HCT116 (cell line): ENCODE measurements around the gene HES6. TPM values are rescaled to one million over a fixed set of nuclear protein-coding genes. Genes with fewer than 3 reads are reported as not detected.

Experiments
- ATAC-seq: fragments of 200-7000 bp; cut with Tn5 transposase; 2 replicates; pipeline ENCODE4 v1.9.1; 2020; ENCODE audit warnings: mild to moderate bottlenecking, moderate library complexity
- BruUV-seq: library from RNA; stranded (reverse); fragments of 400-500 nt; replicated peaks from 2 replicates; lab custom pipeline; 2021; lab: Mats Ljungman, UMichigan
- CTCF ChIA-PET: fragments of 300-600 bp; sonication (Branson Sonifier 250); formaldehyde crosslinking; loops from one replicate; lab custom pipeline; 2021; ENCODE audit warnings: antibody characterized with exemption; lab: Charles Lee
- POLR2A ChIA-PET: fragments of 300-600, 350-600 bp; sonication (Branson Sonifier 250); formaldehyde crosslinking; loops from one replicate; lab custom pipeline; 2021; ENCODE audit warnings: antibody characterized with exemption; lab: Charles Lee
- RAD21 ChIA-PET, 2 experiments: fragments of 300-600 bp; sonication (Branson Sonifier 250); formaldehyde crosslinking; loops; one replicate each; lab custom pipeline; 2023; ENCODE audit warnings: low total read pairs in 2 of 2; ENCODE audit not compliant: uncharacterized antibody in 2 of 2, unreplicated experiment in 2 of 2, low non-redundant PET in 1 of 2; lab: Charles Lee
- DNase-seq: peaks from one replicate; pipeline ENCODE4 v3.0.0-alpha.2; 2010; ENCODE audit warnings: low read depth, low spot score
- H2AFZ ChIP-seq: fragments of 200-600 bp; shearing (Covaris generic), sonication (generic); 2 replicates; pipeline ENCODE4 v1.6.1; 2017; ENCODE audit warnings: low read depth, mixed run types, mixed read lengths, antibody characterized with exemption, low read length; ENCODE audit not compliant: poor library complexity, severe bottlenecking
- H3K27ac ChIP-seq: 2 replicates; pipeline ENCODE4 v1.5.1; 2012; ENCODE audit warnings: low read depth, low read length
- H3K27me3 ChIP-seq: fragments of 200-600 bp; sonication (generic); 2 replicates; pipeline ENCODE4 v1.6.1; 2016; ENCODE audit warnings: mixed run types, low read length, mixed read lengths; ENCODE audit not compliant: insufficient read depth
- H3K36me3 ChIP-seq, 2 experiments: fragments of 200-500 bp in 1 of 2; fragments of 200-600 bp in 1 of 2; sonication (Bioruptor generic) in 1 of 2; sonication (generic) in 1 of 2; 2 replicates each; pipeline versions ENCODE4 v1.5.1 to v1.6.1; 2014 to 2016; ENCODE audit warnings: low read length in 2 of 2, inconsistent platforms in 1 of 2, mixed read lengths in 1 of 2, mixed run types in 1 of 2; ENCODE audit not compliant: insufficient read depth in 2 of 2, control insufficient read depth in 1 of 2
- H3K4me1 ChIP-seq, 2 experiments: fragments of 200-600 bp in 1 of 2; sonication (generic) in 1 of 2; 2 replicates each; pipeline versions ENCODE4 v1.5.1 to v1.6.1; 2012 to 2017; ENCODE audit warnings: low read length in 2 of 2, inconsistent platforms in 1 of 2, mild to moderate bottlenecking in 1 of 2, mixed read lengths in 1 of 2, mixed run types in 1 of 2, moderate library complexity in 1 of 2; ENCODE audit not compliant: insufficient read depth in 2 of 2, control insufficient read depth in 1 of 2
- H3K4me2 ChIP-seq: fragments of 200-600 bp; sonication (generic); 2 replicates; pipeline ENCODE4 v1.6.1; 2017; ENCODE audit warnings: mixed run types, low read length, mixed read lengths
- H3K4me3 ChIP-seq, 2 experiments: fragments of 200-600 bp in 1 of 2; sonication (generic) in 1 of 2; replicated peaks in 1 of 2; 2 replicates each; pipeline ENCODE4 v1.5.1; 2011 to 2016; ENCODE audit warnings: low read length in 2 of 2, control low read depth in 1 of 2, low read depth in 1 of 2, mild to moderate bottlenecking in 1 of 2, mixed read lengths in 1 of 2, mixed run types in 1 of 2
- H3K79me2 ChIP-seq: fragments of 200-600 bp; sonication (generic); 2 replicates; pipeline ENCODE4 v1.6.1; 2017; ENCODE audit warnings: mild to moderate bottlenecking, mixed run types, low read length, moderate library complexity, mixed read lengths; ENCODE audit not compliant: insufficient read depth
- H3K9ac ChIP-seq: fragments of 200-600 bp; sonication (generic); 2 replicates; pipeline ENCODE4 v1.6.1; 2016; ENCODE audit warnings: low read length, mixed read lengths
- H3K9me2 ChIP-seq: fragments of 200-600 bp; sonication (generic), shearing (Covaris generic); 2 replicates; pipeline ENCODE4 v1.6.1; 2017; ENCODE audit warnings: mixed run types, mild to moderate bottlenecking, moderate library complexity; ENCODE audit not compliant: insufficient read depth
- H3K9me3 ChIP-seq, 2 experiments: fragments of 200-500 bp in 1 of 2; fragments of 200-600 bp in 1 of 2; sonication (Bioruptor generic) in 1 of 2; sonication (generic) in 1 of 2; 2 replicates each; pipeline ENCODE4 v1.6.1; 2014 to 2017; ENCODE audit warnings: low read length in 2 of 2, mixed read lengths in 2 of 2, inconsistent platforms in 1 of 2, low read depth in 1 of 2, mild to moderate bottlenecking in 1 of 2, mixed run types in 1 of 2, moderate library complexity in 1 of 2; ENCODE audit not compliant: control insufficient read depth in 1 of 2, insufficient read depth in 1 of 2
- H4K20me1 ChIP-seq: fragments of 200-600 bp; sonication (generic), shearing (Covaris generic); 2 replicates; pipeline ENCODE4 v1.6.1; 2017; ENCODE audit warnings: mixed run types, mild to moderate bottlenecking, moderate library complexity; ENCODE audit not compliant: insufficient read depth
- FOSL1 ChIP-seq: IDR thresholded peaks from 2 replicates; pipeline ENCODE4 v1.6.1; 2012; ENCODE audit warnings: low read depth
- POLR2AphosphoS5 ChIP-seq: IDR thresholded peaks from 2 replicates; pipeline ENCODE4 v1.6.1; 2011; ENCODE audit warnings: mild to moderate bottlenecking, low read depth, low read length, moderate library complexity
- TCF7L2 ChIP-seq: IDR thresholded peaks from 2 replicates; pipeline ENCODE4 v1.7.0; 2011; ENCODE audit warnings: borderline replicate concordance, inconsistent platforms; ENCODE audit not compliant: insufficient read depth, insufficient read length; ENCODE audit errors: extremely low read depth
- intact Hi-C: fragments of 100-400 bp; cut with micrococcal nuclease; formaldehyde crosslinking; loops from 2 replicates; pipeline ENCODE4 v1.10.0; 2022
- total RNA-seq: library from RNA; stranded (reverse); gene quantifications from one replicate; pipeline ENCODE4 v1.2.1, GENCODE V29; 2021; ENCODE audit not compliant: unreplicated experiment

HES6 gene
- total RNA-seq, 1 experiment from 2014 or later = 47.8 TPM

- ATAC-seq (no peak), DNase-seq (no peak)
- Histone ChIP-seq H3K4me2 (no peak overlapping the region), H3K9me3 (no peaks in the 10 kb centered on the region), H3K9ac (no peak overlapping the region), H2AFZ (no peak overlapping the region), H3K27me3 (no peaks in the 10 kb centered on the region), H3K4me1 (peaks cover 15 to 35% of the 10 kb centered on the region in 2 experiments), H3K27ac (no peak overlapping the region), H3K79me2 (no peaks in the 10 kb centered on the region; the same call in 1 of the 2 replicates), H3K9me2 (no peaks in the 10 kb centered on the region), H4K20me1 (no peaks in the 10 kb centered on the region), H3K36me3 (no peaks in the 10 kb centered on the region), H3K4me3 (no peak overlapping the region)
- ChIA-PET POLR2A (no interaction called here), CTCF (no interaction called here), RAD21 (no interaction called here)
- no peak for TF ChIP-seq TCF7L2
- TF ChIP-seq POLR2AphosphoS5 = 0 out of 2 replicates have a peak, but pooled peaks have one; percentile 1
- intact Hi-C loops = no loop called here
- BruUV-seq = no TSS peak
Observed at GRCh38 chr2:238237431-238238135, 2.3 kb downstream of the HES6 start.

- no peak overlapping the region for H3K4me3 ChIP-seq
- H3K9me2 ChIP-seq = no peaks in the 10 kb centered on the region
- no peak overlapping the region for H3K27ac ChIP-seq
- no peak overlapping the region for H2AFZ ChIP-seq
- H3K36me3 ChIP-seq = no peaks in the 10 kb centered on the region
- H4K20me1 ChIP-seq = no peaks in the 10 kb centered on the region
- CTCF ChIA-PET = no interaction called here
- peaks cover 15 to 35% of the 10 kb centered on the region in 2 experiments for H3K4me1 ChIP-seq
- H3K9ac ChIP-seq = no peak overlapping the region
- ATAC-seq (no peak), DNase-seq (no peak)
- no TSS peak for BruUV-seq
- no peaks in the 10 kb centered on the region; the same call in 1 of the 2 replicates for H3K79me2 ChIP-seq
- H3K9me3 ChIP-seq = no peaks in the 10 kb centered on the region
- no peak for TF ChIP-seq FOSL1
- TF ChIP-seq, all 23 proteins: peak for 0
- Histone ChIP-seq H3K4me2 (no peak overlapping the region), H3K27me3 (no peaks in the 10 kb centered on the region)
- ChIA-PET POLR2A (no interaction called here), RAD21 (no interaction called here)
- intact Hi-C loops = no loop called here
Observed at GRCh38 chr2:238236571-238236970, 3.3 kb downstream of the HES6 start.
